Stimulated activated memory B cell treated with anti-CD40 and anti-IgM and Interleukin-4, amounts not matched to agents 10 μg/mL and 1 μg/mL and 100 μg/mL, for 72 hours (primary cell): ENCODE data around the gene ZSCAN16.
"Not testable (repeated sequence)": the region's sequence is repeated elsewhere in the genome, so short reads cannot be mapped to it uniquely, and the experiment has no call there.

Experiments
- ATAC-seq: fragments of 150-1000 bp; cut with Tn5 transposase; 2 replicates; pipeline ENCODE4 v1.10.0; 2021
- H3K27ac Mint-ChIP-seq: one replicate; pipeline ENCODE4 v1.8.0; 2022; ENCODE audit warnings: mild to moderate bottlenecking, mixed read lengths
- H3K27me3 Mint-ChIP-seq: one replicate; pipeline ENCODE4 v1.8.0; 2022; ENCODE audit warnings: mixed read lengths
- H3K36me3 Mint-ChIP-seq: one replicate; pipeline ENCODE4 v1.8.0; 2022; ENCODE audit warnings: mixed read lengths
- H3K4me1 Mint-ChIP-seq: one replicate; pipeline ENCODE4 v1.8.0; 2022; ENCODE audit warnings: mixed read lengths
- H3K4me3 Mint-ChIP-seq: one replicate; pipeline ENCODE4 v1.8.0; 2022; ENCODE audit warnings: mild to moderate bottlenecking, moderate library complexity, mixed read lengths
- H3K9me3 Mint-ChIP-seq: one replicate; pipeline ENCODE4 v1.8.0; 2022; ENCODE audit warnings: mixed read lengths

The ZSCAN16 gene

DNA sequence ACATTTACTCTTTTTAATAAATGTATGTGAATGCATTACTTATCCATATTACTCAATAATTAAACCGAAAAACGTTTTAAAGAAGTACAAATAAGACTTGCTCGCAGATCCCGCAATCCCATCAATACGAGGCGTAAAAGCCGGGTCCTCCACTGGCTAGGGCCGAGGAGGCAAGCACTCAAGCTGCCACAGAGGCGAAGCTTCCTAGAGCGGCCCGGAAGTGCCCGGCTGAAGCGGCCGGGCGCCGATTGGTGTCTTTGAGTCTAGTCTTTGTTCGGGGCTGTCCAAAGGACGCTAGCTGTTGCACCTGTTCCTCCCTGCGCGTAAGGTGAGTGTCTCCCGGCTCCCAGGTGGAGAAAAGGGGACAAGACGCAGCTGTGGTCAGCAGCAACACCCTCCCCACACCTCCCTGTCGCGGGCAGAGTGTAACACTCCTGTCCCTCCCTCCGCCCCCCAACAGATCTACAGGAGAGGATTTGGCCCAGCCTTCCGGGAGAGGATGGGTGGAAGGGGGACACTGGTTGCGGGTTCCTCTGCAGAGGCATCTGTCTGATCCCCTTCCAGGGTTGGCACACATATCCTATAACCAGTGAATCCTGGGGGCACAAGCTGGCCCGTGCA is at the start of gene ZSCAN16:
Gene ZSCAN16, plus strand, starts transcription at position 260 of the 621 bp plus-strand sequence. CDS start 835 bp downstream, outside the sequence.
- Mint-ChIP-seq H3K27ac (peak within 1 kb of the TSS; percentile 85), H3K4me3 (peak within 1 kb of the TSS; percentile 92), H3K4me1 (peaks cover 36% of the 10 kb centered on the region), H3K9me3 (no peaks in the 10 kb centered on the region), H3K27me3 (no peaks in the 10 kb centered on the region), H3K36me3 (peaks cover 40% of the 10 kb centered on the region)
- ATAC-seq = peak; percentile 98

DNA sequence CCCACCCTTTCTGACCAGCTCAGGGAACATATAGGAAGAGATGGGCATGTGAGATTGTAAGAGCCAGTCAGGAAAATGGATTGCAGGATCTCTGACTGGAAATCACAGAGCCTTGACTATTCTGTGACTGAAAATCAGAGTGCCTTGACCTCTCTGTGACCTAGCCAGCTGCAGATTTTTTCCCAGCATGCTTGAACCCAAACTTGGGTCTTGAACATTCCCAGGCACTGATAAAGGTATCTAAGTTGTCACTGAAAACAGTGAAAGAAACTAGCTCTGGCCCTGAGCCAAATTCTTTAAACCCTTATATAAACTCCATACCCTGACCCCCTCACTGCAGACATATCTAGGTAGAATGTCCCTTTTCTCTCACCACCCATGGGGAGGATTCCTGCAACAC is 46.4 kb upstream of the ZSCAN16 start:
- Mint-ChIP-seq H3K27ac (peak overlapping the region; percentile 89), H3K9me3 (peaks cover 1% of the 10 kb centered on the region), H3K27me3 (no peaks in the 10 kb centered on the region), H3K4me1 (peaks cover 23% of the 10 kb centered on the region), H3K4me3 (no peak overlapping the region), H3K36me3 (peaks cover 3% of the 10 kb centered on the region)
- ATAC-seq = no peak

GRCh38 chr6:28078836-28079235 is 45.6 kb upstream of the ZSCAN16 start:
- peak overlapping the region; percentile 89 for H3K27ac Mint-ChIP-seq
- H3K36me3 Mint-ChIP-seq = peaks cover 11% of the 10 kb centered on the region
- no peak for ATAC-seq
- no peak overlapping the region for H3K4me3 Mint-ChIP-seq
- peaks cover 9% of the 10 kb centered on the region for H3K9me3 Mint-ChIP-seq
- H3K4me1 Mint-ChIP-seq = peaks cover 29% of the 10 kb centered on the region
- H3K27me3 Mint-ChIP-seq = no peaks in the 10 kb centered on the region

DNA sequence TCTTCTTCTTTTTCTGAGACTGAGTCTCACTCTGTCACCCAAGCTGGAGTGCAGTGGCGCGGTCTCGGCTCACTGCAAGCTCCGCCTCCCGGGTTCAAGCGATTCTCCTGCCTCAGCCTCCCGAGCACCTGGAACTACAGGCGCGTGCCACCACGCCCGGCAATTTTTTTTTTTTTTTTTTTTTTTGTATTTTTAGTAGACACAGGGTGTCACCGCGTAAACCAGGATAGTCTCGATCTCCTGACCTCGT is 44.1 kb upstream of the ZSCAN16 start, which contains the start of gene ZNF165:
Gene ZNF165, plus strand, starts transcription at position 188 of the 250 bp plus-strand sequence. CDS start 4,913 bp downstream, outside the sequence.
- peak; percentile 43 for ATAC-seq
- Mint-ChIP-seq H3K27ac (peak within 1 kb of the TSS; percentile 89), H3K36me3 (peaks cover 23% of the 10 kb centered on the region), H3K4me3 (peak within 1 kb of the TSS; percentile 80), H3K9me3 (peaks cover 14% of the 10 kb centered on the region), H3K4me1 (peaks cover 29% of the 10 kb centered on the region)
- H3K27me3 Mint-ChIP-seq = not testable (repeated sequence)

DNA sequence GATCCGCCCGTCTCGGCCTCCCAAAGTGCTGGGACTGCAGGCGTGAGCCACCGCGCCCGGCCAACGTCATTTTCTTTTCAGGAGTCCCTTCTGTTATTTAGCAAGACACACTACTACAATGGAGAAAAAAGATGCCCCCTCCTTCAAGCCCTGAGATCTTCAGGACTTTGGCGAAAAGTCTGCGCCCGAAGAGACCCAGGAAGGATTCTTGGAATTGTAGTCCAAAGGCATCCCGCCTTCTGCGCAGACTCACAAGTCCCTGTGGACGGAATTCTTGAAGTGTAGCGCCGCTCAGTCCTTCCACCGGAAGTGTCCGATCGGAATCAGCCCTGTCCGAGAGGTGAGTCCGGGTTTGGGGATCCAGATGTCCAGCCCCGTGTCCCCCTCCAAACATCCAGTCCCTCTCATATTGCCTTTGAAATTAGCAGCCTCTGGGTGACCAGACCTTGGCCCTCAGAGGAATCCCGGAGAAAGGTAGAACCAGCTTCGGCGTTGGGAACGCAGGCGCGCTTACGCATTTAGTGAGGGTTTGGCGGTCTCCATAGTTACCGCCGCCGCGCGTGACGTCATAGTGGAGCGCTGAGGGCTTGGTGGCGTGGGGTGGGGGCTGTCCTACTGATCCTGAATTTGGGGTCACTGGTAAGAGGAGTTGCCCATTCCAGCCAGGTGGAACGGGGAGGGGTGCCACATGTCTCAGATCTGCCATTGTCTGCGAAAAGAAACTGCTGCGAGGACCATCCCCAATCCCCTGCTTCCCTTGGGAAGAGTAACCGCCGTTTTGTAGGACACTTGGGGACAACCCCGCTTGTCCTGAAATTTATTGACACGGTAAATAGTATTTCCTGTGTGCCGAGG is 43.6 kb upstream of the ZSCAN16 start:
- peaks cover 18% of the 10 kb centered on the region for H3K9me3 Mint-ChIP-seq
- H3K4me1 Mint-ChIP-seq = peaks cover 29% of the 10 kb centered on the region
- H3K27ac Mint-ChIP-seq = peak overlapping the region; percentile 89
- peak; percentile 88 for ATAC-seq
- peaks cover 29% of the 10 kb centered on the region for H3K36me3 Mint-ChIP-seq
- no peaks in the 10 kb centered on the region for H3K27me3 Mint-ChIP-seq
- H3K4me3 Mint-ChIP-seq = peak overlapping the region; percentile 80

DNA sequence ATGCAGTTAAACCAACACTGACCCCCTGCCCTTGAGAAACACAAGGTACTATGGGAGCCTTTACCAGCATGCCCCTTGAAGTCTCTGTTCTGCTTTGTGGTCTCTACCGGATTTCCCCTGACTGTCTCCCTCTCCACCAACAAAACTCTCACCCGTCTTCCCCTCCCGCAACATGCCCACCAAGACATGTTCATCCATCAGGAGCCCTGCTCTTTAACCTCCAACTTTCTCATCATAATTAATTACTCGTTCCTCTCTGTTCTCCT is 43.0 kb upstream of the ZSCAN16 start:
- peak overlapping the region; percentile 89 for H3K27ac Mint-ChIP-seq
- H3K4me3 Mint-ChIP-seq = peak overlapping the region; percentile 80
- ATAC-seq = peak; percentile 86
- peaks cover 35% of the 10 kb centered on the region for H3K36me3 Mint-ChIP-seq
- H3K9me3 Mint-ChIP-seq = peaks cover 19% of the 10 kb centered on the region
- H3K4me1 Mint-ChIP-seq = peaks cover 29% of the 10 kb centered on the region
- no peaks in the 10 kb centered on the region for H3K27me3 Mint-ChIP-seq

- Mint-ChIP-seq H3K36me3 (peaks cover 50% of the 10 kb centered on the region), H3K4me3 (no peak overlapping the region), H3K4me1 (peaks cover 29% of the 10 kb centered on the region), H3K27me3 (no peaks in the 10 kb centered on the region), H3K27ac (no peak overlapping the region), H3K9me3 (peaks cover 24% of the 10 kb centered on the region)
- no peak for ATAC-seq
Observed at GRCh38 chr6:28082939-28083338, 41.5 kb upstream of the ZSCAN16 start.

DNA sequence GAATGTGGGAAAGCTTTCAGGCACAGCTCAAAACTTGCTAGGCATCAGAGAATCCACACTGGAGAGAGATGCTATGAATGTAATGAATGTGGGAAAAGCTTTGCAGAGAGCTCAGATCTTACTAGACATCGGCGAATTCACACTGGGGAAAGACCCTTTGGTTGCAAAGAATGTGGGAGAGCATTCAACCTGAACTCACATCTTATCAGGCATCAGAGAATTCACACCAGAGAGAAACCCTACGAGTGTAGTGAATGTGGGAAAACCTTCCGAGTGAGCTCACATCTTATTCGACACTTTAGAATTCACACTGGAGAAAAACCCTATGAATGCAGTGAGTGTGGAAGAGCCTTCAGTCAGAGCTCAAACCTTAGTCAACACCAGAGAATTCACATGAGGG is 35.4 kb upstream of the ZSCAN16 start:
- no peak for ATAC-seq
- Mint-ChIP-seq H3K4me3 (no peak overlapping the region), H3K36me3 (peaks cover 89% of the 10 kb centered on the region), H3K27ac (no peak overlapping the region), H3K4me1 (no peaks in the 10 kb centered on the region), H3K9me3 (peaks cover 40% of the 10 kb centered on the region), H3K27me3 (no peaks in the 10 kb centered on the region)

- no peak overlapping the region for H3K27ac Mint-ChIP-seq
- ATAC-seq = no peak
- no peaks in the 10 kb centered on the region for H3K27me3 Mint-ChIP-seq
- H3K9me3 Mint-ChIP-seq = peaks cover 32% of the 10 kb centered on the region
- peaks cover 79% of the 10 kb centered on the region for H3K36me3 Mint-ChIP-seq
- no peak overlapping the region for H3K4me3 Mint-ChIP-seq
- no peaks in the 10 kb centered on the region for H3K4me1 Mint-ChIP-seq
Observed at GRCh38 chr6:28090917-28091586, 33.4 kb upstream of the ZSCAN16 start.

DNA sequence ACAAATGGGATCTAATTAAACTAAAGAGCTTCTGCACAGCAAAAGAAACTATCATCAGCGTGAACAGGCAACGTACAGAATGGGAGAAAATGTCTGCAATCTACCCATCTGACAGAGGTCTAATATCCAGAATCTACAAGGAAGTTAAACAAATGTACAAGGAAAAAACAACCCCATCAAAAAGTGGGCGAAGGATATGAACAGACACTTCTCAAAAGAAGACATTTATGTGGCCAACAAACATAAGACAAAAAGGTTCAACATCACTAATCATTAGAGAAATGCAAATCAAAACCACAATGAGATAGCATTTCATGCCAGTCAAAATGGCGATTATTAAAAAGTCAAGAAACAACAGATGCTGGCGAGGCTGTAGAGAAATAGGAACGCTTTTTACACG is 22.2 kb upstream of the ZSCAN16 start:
- H3K36me3 Mint-ChIP-seq, H3K27me3 Mint-ChIP-seq, ATAC-seq, H3K4me3 Mint-ChIP-seq, H3K9me3 Mint-ChIP-seq, H3K27ac Mint-ChIP-seq, H3K4me1 Mint-ChIP-seq: not testable (repeated sequence)

DNA sequence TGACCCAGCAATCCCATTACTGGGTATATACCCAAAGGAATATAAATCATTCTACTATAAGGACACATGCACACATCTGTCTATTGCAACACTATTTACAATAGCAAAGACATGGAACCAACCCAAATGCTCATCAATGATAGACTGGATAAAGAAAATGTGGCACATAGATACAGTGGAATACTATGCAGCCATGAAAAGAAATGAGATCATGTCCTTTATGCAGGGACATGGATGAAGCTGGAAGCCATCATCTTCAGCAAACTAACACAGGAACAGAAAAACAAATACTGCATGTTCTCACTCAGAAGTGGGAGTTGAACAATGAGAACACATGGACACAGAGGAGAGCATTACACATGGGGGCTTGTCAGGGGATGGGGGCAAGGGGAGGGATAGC is 21.7 kb upstream of the ZSCAN16 start:
- H3K27ac Mint-ChIP-seq, ATAC-seq, H3K36me3 Mint-ChIP-seq, H3K27me3 Mint-ChIP-seq, H3K9me3 Mint-ChIP-seq, H3K4me3 Mint-ChIP-seq, H3K4me1 Mint-ChIP-seq: not testable (repeated sequence)

- H3K9me3 Mint-ChIP-seq = peaks cover 7% of the 10 kb centered on the region
- ATAC-seq = peak; percentile 99
- peak overlapping the region; percentile 92 for H3K4me3 Mint-ChIP-seq
- H3K4me1 Mint-ChIP-seq = peaks cover 5% of the 10 kb centered on the region
- H3K36me3 Mint-ChIP-seq = no peaks in the 10 kb centered on the region
- H3K27ac Mint-ChIP-seq = peak overlapping the region; percentile 96
- peaks cover 7% of the 10 kb centered on the region for H3K27me3 Mint-ChIP-seq
Observed at GRCh38 chr6:28104392-28105244, 19.8 kb upstream of the ZSCAN16 start.

DNA sequence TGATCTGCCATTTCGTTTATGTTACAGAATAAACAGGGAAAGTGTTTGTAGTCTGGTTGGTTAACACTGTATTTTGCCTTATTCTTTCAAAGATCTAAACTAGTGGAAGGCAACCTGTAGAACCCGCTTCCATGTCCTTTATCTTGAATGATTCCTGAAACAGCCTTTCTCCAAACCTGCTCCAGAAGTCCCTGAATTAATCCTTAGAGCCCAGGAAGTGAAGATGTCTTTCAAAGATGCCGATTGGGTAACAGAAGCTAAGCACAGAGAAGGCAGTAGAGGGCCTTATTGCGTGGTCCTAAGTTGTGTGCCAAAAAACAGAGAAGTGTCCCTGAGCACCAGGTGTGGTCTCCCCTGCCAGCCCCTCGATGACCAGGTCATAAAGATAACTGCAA is 19.2 kb upstream of the ZSCAN16 start:
- peak; percentile 39 for ATAC-seq
- peaks cover 5% of the 10 kb centered on the region for H3K4me1 Mint-ChIP-seq
- H3K27me3 Mint-ChIP-seq = peaks cover under 1% of the 10 kb centered on the region
- peak overlapping the region; percentile 96 for H3K27ac Mint-ChIP-seq
- peak overlapping the region; percentile 92 for H3K4me3 Mint-ChIP-seq
- no peaks in the 10 kb centered on the region for H3K36me3 Mint-ChIP-seq
- peaks cover 3% of the 10 kb centered on the region for H3K9me3 Mint-ChIP-seq

DNA sequence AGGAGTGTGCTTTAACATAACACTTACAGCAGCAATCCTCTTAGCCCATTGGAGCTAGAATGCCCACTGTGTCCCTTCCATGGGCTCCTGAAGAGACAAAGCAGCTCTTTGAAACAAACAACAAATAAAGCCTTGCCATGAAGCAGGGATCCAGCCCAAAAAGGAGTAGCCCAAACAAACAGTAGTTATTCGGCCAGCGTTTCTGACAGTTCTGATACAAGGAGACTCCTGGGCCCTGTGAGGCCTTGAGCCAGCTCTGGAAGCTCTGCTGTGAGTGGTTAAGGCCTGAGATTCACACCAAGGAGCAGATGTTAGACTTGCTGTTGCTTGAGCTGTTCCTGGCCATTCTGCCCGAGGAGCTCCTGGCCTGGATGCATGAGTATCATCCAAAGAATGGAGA is 16.9 kb upstream of the ZSCAN16 start:
- Mint-ChIP-seq H3K27me3 (no peaks in the 10 kb centered on the region), H3K36me3 (no peaks in the 10 kb centered on the region), H3K9me3 (peaks cover 3% of the 10 kb centered on the region), H3K4me1 (peaks cover 5% of the 10 kb centered on the region), H3K4me3 (no peak overlapping the region), H3K27ac (no peak overlapping the region)
- no peak for ATAC-seq

DNA sequence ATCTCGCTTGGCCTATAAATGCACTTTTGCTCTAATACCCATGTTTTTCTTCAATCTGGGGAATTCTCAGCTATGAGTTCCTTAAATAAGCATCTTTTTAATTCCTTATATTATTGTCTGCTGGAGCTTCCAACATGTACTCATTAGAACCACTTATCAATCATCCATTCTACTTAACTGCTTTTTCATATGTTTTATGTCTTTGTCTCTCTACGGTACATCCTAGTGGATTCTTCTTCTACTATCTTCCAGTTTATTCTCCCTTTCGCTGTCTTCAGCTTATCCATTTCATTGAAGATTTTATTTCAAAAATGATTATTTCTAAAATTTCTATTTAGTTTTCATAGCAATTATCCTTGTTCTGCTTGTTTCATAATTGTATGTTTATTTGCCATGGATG is 12.4 kb upstream of the ZSCAN16 start:
- no peak for ATAC-seq
- Mint-ChIP-seq H3K27me3 (no peaks in the 10 kb centered on the region), H3K27ac (no peak overlapping the region), H3K9me3 (no peaks in the 10 kb centered on the region), H3K4me1 (no peaks in the 10 kb centered on the region), H3K36me3 (peaks cover 27% of the 10 kb centered on the region), H3K4me3 (no peak overlapping the region)
